ENCODE data around the gene ZNF367. TPM values are rescaled to one million over a fixed set of nuclear protein-coding genes. Genes with fewer than 3 reads are reported as not detected.

The ZNF367 gene
- total and polyA plus RNA-seq, 2 donors (not counting 3 experiments of a cell fraction or from before 2014, with no cell fraction given): 1.7 to 10.0 TPM

GRCh38 chr9:96338299-96338698, 79.9 kb downstream of the ZNF367 start:
- CTCF ChIA-PET: interaction anchor here (3.0 kb wide), 1 partner anchor 10 kb away, joined by 23 read pairs; no protein-coding TSS in a partner anchor
- no peak for FAIRE-seq

More at GRCh38 chr9:96338299-96338698, 79.9 kb downstream of the ZNF367 start:
- no peaks in the 10 kb centered on the region for H4K20me1 ChIP-seq (replicated peaks; ENCODE audit: control insufficient read depth, extremely low read depth, insufficient read depth, low read length)
- no peak overlapping the region for H3K4me2 ChIP-seq (ENCODE audit: insufficient read depth, low read length)
- TF ChIP-seq POLR2AphosphoS5 (IDR thresholded peaks at IDR 0.05; ENCODE audit: insufficient read depth, low read depth, low read length): no peak
- TF ChIP-seq MAX (IDR thresholded peaks at IDR 0.05; ENCODE audit: insufficient read depth, insufficient read length): no peak
- TF ChIP-seq FOS (IDR thresholded peaks at IDR 0.05; ENCODE audit: borderline replicate concordance, insufficient read depth, low read length): no peak
- no peak for TF ChIP-seq MYC (IDR thresholded peaks at IDR 0.05; ENCODE audit: low read depth, low read length)
- TF ChIP-seq EZH2 (IDR thresholded peaks at IDR 0.05; ENCODE audit: borderline replicate concordance, low read depth, low read length, severe bottlenecking): no peak
- no peak for TF ChIP-seq POLR2A (IDR thresholded peaks at IDR 0.05; ENCODE audit: low read depth, low read length)
- no peak for TF ChIP-seq JUN (IDR thresholded peaks at IDR 0.05; ENCODE audit: borderline replicate concordance, insufficient read depth, insufficient read length, low read depth)
- no peak for TF ChIP-seq CTCF (IDR thresholded peaks at IDR 0.05; ENCODE audit: extremely low read depth in 1 of 2, insufficient read depth in 1 of 2, low read depth in 1 of 2, low read length in 2 of 2)
- TF ChIP-seq GATA2 (IDR thresholded peaks at IDR 0.05; ENCODE audit: insufficient read depth, insufficient read length, low read depth, low read length): no peak
- DNase-seq (ENCODE audit: low read depth, low spot score): no peak
- POLR2A ChIA-PET: no interaction called here
- H3K27me3 ChIP-seq (ENCODE audit: control insufficient read depth in 2 of 2, insufficient read depth in 2 of 2, low read length in 2 of 2): no peaks in the 10 kb centered on the region
- H3K4me1 ChIP-seq (ENCODE audit: control insufficient read depth, extremely low read depth, insufficient read depth, low read length): peaks cover 16% of the 10 kb centered on the region
- BruUV-seq (replicated peaks): no TSS peak
- no peak overlapping the region for H2AFZ ChIP-seq (ENCODE audit: low read depth, low read length)
- H3K79me2 ChIP-seq (ENCODE audit: control insufficient read depth, insufficient read depth, low read length): no peaks in the 10 kb centered on the region
- dilution Hi-C loops (cut with MboI; ENCODE audit: extremely low pct_ligation_motif_present, low sequenced_read_pairs) (no loop called here), intact Hi-C loops (cut with micrococcal nuclease) (no loop called here)
- H3K4me3 ChIP-seq (replicated peaks in 1 of 3; ENCODE audit: insufficient read depth in 1 of 3, low read depth in 1 of 3, low read length in 3 of 3): no peak overlapping the region
- H3K9ac ChIP-seq (replicated peaks; ENCODE audit: extremely low read depth, insufficient read depth, low read length): no peak overlapping the region
- no peaks in the 10 kb centered on the region for H3K9me3 ChIP-seq (replicated peaks; ENCODE audit: control insufficient read depth, insufficient read depth, low read length)
- peaks cover 0 to 3% of the 10 kb centered on the region in 2 experiments for H3K36me3 ChIP-seq (ENCODE audit: control insufficient read depth in 2 of 2, extremely low read depth in 1 of 2, insufficient read depth in 2 of 2, low read length in 2 of 2)
- no peaks in the 10 kb centered on the region for H3K9me1 ChIP-seq (replicated peaks; ENCODE audit: control insufficient read depth, extremely low read depth, insufficient read depth, low read length)
- H3K27ac ChIP-seq (ENCODE audit: insufficient read depth, low read depth, low read length): no peak overlapping the region

Other genes starting within 250 kb of the ZNF367 start
- 0.46 TPM in 1 of 2 replicates, not detected in the other for gene HSD17B3, start 116.2 kb downstream of the ZNF367 start, total RNA-seq
- gene HSD17B3, start 116.2 kb downstream of the ZNF367 start, polyA plus RNA-seq: not detected in 2 replicates
- gene SLC35D2, start 34.7 kb downstream of the ZNF367 start, total RNA-seq: 28.4 and 29.9 TPM in 2 replicates
- 15.6 and 21.1 TPM in 2 replicates for gene SLC35D2, start 34.7 kb downstream of the ZNF367 start, polyA plus RNA-seq
- gene HABP4, start 31.8 kb upstream of the ZNF367 start, total RNA-seq: 11.1 and 11.7 TPM in 2 replicates
- gene HABP4, start 31.8 kb upstream of the ZNF367 start, polyA plus RNA-seq: 3.0 and 4.6 TPM in 2 replicates
- gene CDC14B, start 201.5 kb upstream of the ZNF367 start, total RNA-seq: 0.74 and 0.93 TPM in 2 replicates
- gene CDC14B, start 201.5 kb upstream of the ZNF367 start, polyA plus RNA-seq: 0.30 and 0.39 TPM in 2 replicates
- 14.5 and 14.7 TPM in 2 replicates for gene PRXL2C, start 236.9 kb upstream of the ZNF367 start, total RNA-seq
- 5.3 and 5.4 TPM in 2 replicates for gene PRXL2C, start 236.9 kb upstream of the ZNF367 start, polyA plus RNA-seq

All from endothelial cell of umbilical vein (primary cell).